Measurements from ENCODE around the gene L3MBTL1.
A peak's percentile ranks its signal among the peaks of the same experiment; 100 is the strongest.

L3MBTL1 gene

DNA sequence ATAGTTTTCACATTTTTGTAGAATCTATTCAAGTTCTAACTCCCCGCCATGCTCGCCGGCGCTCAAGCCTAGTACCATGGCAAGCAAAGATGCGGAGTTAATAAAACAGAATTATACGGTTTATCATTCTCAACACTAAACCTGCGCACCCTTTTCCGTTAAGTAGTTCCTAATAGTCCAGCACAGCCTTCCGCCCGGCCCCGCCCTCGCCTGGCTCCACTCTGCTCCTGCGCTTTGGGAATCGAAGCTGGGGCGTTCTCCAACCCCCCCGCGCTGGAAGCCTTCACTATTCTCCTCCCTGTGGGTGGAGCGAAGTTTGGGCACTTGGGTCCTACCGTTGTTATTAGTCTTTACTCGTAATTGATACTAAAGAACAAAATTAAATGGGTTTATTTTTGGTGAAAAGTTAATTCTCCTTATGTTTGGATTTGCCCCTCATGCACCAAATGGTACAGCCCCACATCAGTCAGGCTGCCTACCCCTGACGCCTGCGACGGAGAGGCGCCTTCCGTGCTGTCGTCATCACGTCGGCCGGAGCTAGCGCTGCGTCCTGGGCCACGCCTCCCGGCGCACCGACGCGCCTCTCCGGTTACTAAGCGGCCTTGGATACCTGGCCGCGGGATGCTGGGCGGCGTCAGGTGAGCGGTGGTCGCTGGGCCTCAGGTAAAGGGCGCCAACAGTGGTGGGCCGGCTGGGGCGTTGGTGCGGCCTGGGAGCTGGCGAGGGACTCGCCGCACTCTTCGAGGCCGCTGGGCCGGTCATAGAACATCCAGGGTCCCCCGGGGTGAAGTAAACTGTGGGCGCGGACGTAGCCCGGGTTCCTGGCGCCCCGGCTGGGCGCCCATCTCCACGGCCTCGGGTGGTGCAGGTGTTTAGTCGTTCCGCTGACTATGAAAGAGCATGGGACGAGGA, 83.2 kb downstream of the L3MBTL1 start, which contains the start of gene IFT52:
Gene IFT52 (plus strand): TSS at position 546 of the 912 bp plus-strand sequence. CDS start 3,762 bp downstream, outside the sequence.
- peak; percentile 88 to 91 for DNase-seq
